MM.1S (cell line): ENCODE results near the gene TMSB10.

Source experiments
- EZH2 ChIP-seq: fragments of 300-600 bp; sonication (generic); optimal IDR thresholded peaks from 2 replicates; pipeline ENCODE3; 2017; ENCODE audit warnings: low read depth, mild to moderate bottlenecking, antibody characterized with exemption, low read length, mixed read lengths
- EZH2phosphoT487 ChIP-seq: fragments of 300-600 bp; sonication (generic); IDR thresholded peaks from 2 replicates; pipeline ENCODE4 v1.6.1; 2018; ENCODE audit warnings: antibody characterized with exemption, low read length
- TF ChIP-seq, protein P1 (sequence below): fragments of 300-600 bp; sonication (generic); IDR thresholded peaks from 2 replicates; pipeline ENCODE4 v1.5.1; 2016; ENCODE audit warnings: antibody characterized with exemption, low read length, mixed read lengths

DNA sequence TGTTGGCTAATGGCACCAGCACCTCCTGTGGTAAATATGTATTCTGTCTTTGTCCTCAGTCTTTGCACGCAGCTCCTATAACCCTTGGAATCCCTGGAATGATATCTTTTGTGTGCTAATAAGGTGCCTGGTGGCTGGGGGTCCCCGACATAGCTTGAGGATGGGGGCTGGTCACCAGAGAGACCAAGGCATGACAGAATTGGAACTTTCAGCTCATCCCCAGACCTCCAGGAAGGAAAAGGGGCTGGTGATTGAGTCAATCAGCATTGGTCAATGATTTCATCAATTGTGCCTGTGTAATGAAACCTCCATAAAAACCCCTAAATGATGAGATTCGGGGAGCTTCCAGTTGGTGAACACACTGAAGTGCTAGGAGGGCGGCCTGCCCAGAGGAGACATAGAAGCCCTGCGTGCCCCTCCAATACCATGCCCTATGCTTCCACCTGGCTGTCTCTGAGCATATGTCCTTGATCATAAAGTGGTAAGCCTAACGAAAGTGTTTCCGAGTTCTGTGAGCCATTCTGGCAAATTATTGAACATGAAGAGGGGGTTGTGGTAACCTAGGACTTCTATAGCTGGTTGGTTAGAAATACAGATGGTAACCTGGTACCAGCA, 38.9 kb downstream of the TMSB10 start:
- TF ChIP-seq EZH2 (no peak), EZH2phosphoT487 (no peak)
- TF ChIP-seq, protein P1, sequence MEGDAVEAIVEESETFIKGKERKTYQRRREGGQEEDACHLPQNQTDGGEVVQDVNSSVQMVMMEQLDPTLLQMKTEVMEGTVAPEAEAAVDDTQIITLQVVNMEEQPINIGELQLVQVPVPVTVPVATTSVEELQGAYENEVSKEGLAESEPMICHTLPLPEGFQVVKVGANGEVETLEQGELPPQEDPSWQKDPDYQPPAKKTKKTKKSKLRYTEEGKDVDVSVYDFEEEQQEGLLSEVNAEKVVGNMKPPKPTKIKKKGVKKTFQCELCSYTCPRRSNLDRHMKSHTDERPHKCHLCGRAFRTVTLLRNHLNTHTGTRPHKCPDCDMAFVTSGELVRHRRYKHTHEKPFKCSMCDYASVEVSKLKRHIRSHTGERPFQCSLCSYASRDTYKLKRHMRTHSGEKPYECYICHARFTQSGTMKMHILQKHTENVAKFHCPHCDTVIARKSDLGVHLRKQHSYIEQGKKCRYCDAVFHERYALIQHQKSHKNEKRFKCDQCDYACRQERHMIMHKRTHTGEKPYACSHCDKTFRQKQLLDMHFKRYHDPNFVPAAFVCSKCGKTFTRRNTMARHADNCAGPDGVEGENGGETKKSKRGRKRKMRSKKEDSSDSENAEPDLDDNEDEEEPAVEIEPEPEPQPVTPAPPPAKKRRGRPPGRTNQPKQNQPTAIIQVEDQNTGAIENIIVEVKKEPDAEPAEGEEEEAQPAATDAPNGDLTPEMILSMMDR, result no peak
